ENCODE results near the gene DDX19B. TPM values are rescaled to one million over a fixed set of nuclear protein-coding genes. Genes with fewer than 3 reads are reported as not detected.

Gene DDX19B
- polyA plus RNA-seq, 3 donors = 29.2 to 33.0 (median 31.9) TPM

- no peak overlapping the region for H3K9ac ChIP-seq (ENCODE audit: insufficient read depth, low read length, poor library complexity, severe bottlenecking)
- no peaks in the 10 kb centered on the region for H3K9me3 Mint-ChIP-seq
- H3K36me3 ChIP-seq (replicated peaks in 1 of 2; ENCODE audit: control insufficient read depth in 1 of 2, insufficient read depth in 2 of 2, low read length in 2 of 2) = no peaks in the 10 kb centered on the region
- H3K4me2 ChIP-seq (replicated peaks; ENCODE audit: extremely low read depth, low read length, poor library complexity, severe bottlenecking) = no peak overlapping the region
- no peaks in the 10 kb centered on the region for H3K27me3 ChIP-seq (ENCODE audit: control insufficient read depth in 2 of 2, insufficient read depth in 2 of 2, low read length in 2 of 2)
- WGBS (ENCODE audit: insufficient coverage) = no CpG with 5 or more reads among the region's 3 CpGs
- H3K4me1 Mint-ChIP-seq = peaks cover 6% of the 10 kb centered on the region
- no peak overlapping the region for H2AFZ ChIP-seq (ENCODE audit: insufficient read depth, low read depth, low read length, poor library complexity, severe bottlenecking)
- no peak overlapping the region for H3K4me3 Mint-ChIP-seq
- TF ChIP-seq CTCF (IDR thresholded peaks at IDR 0.05) = no peak
- no peaks in the 10 kb centered on the region for H3K9me3 ChIP-seq (replicated peaks in 1 of 2; ENCODE audit: control insufficient read depth in 1 of 2, insufficient read depth in 1 of 2, low read length in 2 of 2)
- peaks cover 5 to 7% of the 10 kb centered on the region in 2 donors for H3K4me1 ChIP-seq (ENCODE audit: control insufficient read depth in 1 of 2, insufficient read depth in 2 of 2, low read length in 2 of 2)
- peaks cover 0 to 2% of the 10 kb centered on the region in 2 donors for H3K36me3 Mint-ChIP-seq
- intact Hi-C loops (cut with micrococcal nuclease) = loop anchor here in 1 of 2 donors (10.0 kb wide), 1 partner anchor 47 kb away; the partner anchor contains the start of gene DDX19B
- no peak overlapping the region for H3K4me3 ChIP-seq (replicated peaks in 1 of 3; ENCODE audit: low read depth in 2 of 3, low read length in 3 of 3)
- no peak overlapping the region for H3K27ac Mint-ChIP-seq
- H4K20me1 ChIP-seq (ENCODE audit: insufficient read depth, low read length) = no peaks in the 10 kb centered on the region
- H3K27me3 Mint-ChIP-seq (ENCODE audit: low read depth in 3 of 3) = peaks cover 0 to 4% (median 1%) of the 10 kb centered on the region in 3 donors
- peaks cover 3% of the 10 kb centered on the region for H3K79me2 ChIP-seq (ENCODE audit: insufficient read depth, low read length)
- H3K27ac ChIP-seq (ENCODE audit: low read depth in 1 of 2, low read length in 2 of 2) = no peak overlapping the region
- DNase-seq = no peak
Measured at GRCh38 chr16:70342016-70342415, 43.0 kb downstream of the DDX19B start.

- 90% methylated on average over 2 of the region's 10 CpGs for WGBS (ENCODE audit: insufficient coverage)
- Mint-ChIP-seq H3K4me1 (peaks cover 16% of the 10 kb centered on the region), H3K36me3 (peaks cover 0 to 4% of the 10 kb centered on the region in 2 donors), H3K27me3 (ENCODE audit: low read depth in 3 of 3) (peaks cover 0 to 4% (median 1%) of the 10 kb centered on the region in 3 donors), H3K27ac (peak overlapping the region; percentile 93 to 99 (median 98)), H3K9me3 (no peaks in the 10 kb centered on the region), H3K4me3 (peak overlapping the region; percentile 88 to 96)
- peak overlapping the region; percentile 95 for H3K9ac ChIP-seq (ENCODE audit: insufficient read depth, low read length, poor library complexity, severe bottlenecking)
- H3K27me3 ChIP-seq (ENCODE audit: control insufficient read depth in 2 of 2, insufficient read depth in 2 of 2, low read length in 2 of 2) = no peaks in the 10 kb centered on the region
- H3K4me3 ChIP-seq (replicated peaks in 1 of 3; ENCODE audit: low read depth in 2 of 3, low read length in 3 of 3) = peak overlapping the region in 2 of 3 experiments; percentile 73 to 88
- no peaks in the 10 kb centered on the region for H4K20me1 ChIP-seq (ENCODE audit: insufficient read depth, low read length)
- peak overlapping the region; percentile 90 for H2AFZ ChIP-seq (ENCODE audit: insufficient read depth, low read depth, low read length, poor library complexity, severe bottlenecking)
- H3K9me3 ChIP-seq (replicated peaks in 1 of 2; ENCODE audit: control insufficient read depth in 1 of 2, insufficient read depth in 1 of 2, low read length in 2 of 2) = no peaks in the 10 kb centered on the region
- H3K27ac ChIP-seq (ENCODE audit: low read depth in 1 of 2, low read length in 2 of 2) = peak overlapping the region; percentile 92 to 98
- no peak for TF ChIP-seq CTCF (IDR thresholded peaks at IDR 0.05)
- H3K4me2 ChIP-seq (replicated peaks; ENCODE audit: extremely low read depth, low read length, poor library complexity, severe bottlenecking) = peak overlapping the region; percentile 87
- intact Hi-C loops (cut with micrococcal nuclease) = loop anchor here (2.0 to 10.0 kb wide), 4 partner anchors 36 to 176 kb away; partner anchors contain the start of genes AARS1 (in 1 of the 2), COG4 (in 1 of the 2), DDX19B (in 1 of the 2) and SF3B3 (in 1 of the 2)
- H3K36me3 ChIP-seq (replicated peaks in 1 of 2; ENCODE audit: control insufficient read depth in 1 of 2, insufficient read depth in 2 of 2, low read length in 2 of 2) = peaks cover 4 to 17% of the 10 kb centered on the region in 2 donors
- no peak for DNase-seq
- peaks cover 13 to 17% of the 10 kb centered on the region in 2 donors for H3K4me1 ChIP-seq (ENCODE audit: control insufficient read depth in 1 of 2, insufficient read depth in 2 of 2, low read length in 2 of 2)
- H3K79me2 ChIP-seq (ENCODE audit: insufficient read depth, low read length) = peaks cover 30% of the 10 kb centered on the region
Measured at GRCh38 chr16:70345840-70346239, 46.9 kb downstream of the DDX19B start.
